Activated T-cell treated with anti-CD3 and anti-CD28 coated beads, Interleukin-2, amount 50 U/mL, for 4 hours (primary cell): Measurements from ENCODE around the gene SYDE2. TPM values are rescaled to one million over a fixed set of nuclear protein-coding genes. Genes with fewer than 3 reads are reported as not detected.
A peak's percentile ranks its signal among the peaks of the same experiment; 100 is the strongest.
"Not testable (repeated sequence)": the region's sequence is repeated elsewhere in the genome, so short reads cannot be mapped to it uniquely, and the experiment has no call there.

ENCODE experiments used
- ATAC-seq, 2 donors: fragments of 200-7000 bp; cut with Tn5 transposase; one replicate each; pipeline ENCODE4 v1.10.0; 2021
- DNase-seq: peaks from one replicate; pipeline ENCODE4 v3.0.0-alpha.2; 2020
- H3K27me3 Mint-ChIP-seq: one replicate; pipeline ENCODE4 v1.8.0; 2021; ENCODE audit warnings: low read depth, mixed read lengths
- H3K36me3 Mint-ChIP-seq: one replicate; pipeline ENCODE4 v1.8.0; 2022; ENCODE audit warnings: mixed read lengths; ENCODE audit not compliant: insufficient read depth
- H3K4me1 Mint-ChIP-seq: one replicate; pipeline ENCODE4 v1.8.0; 2021; ENCODE audit warnings: low read depth, mixed read lengths
- H3K4me3 Mint-ChIP-seq: one replicate; pipeline ENCODE4 v1.8.0; 2021; ENCODE audit warnings: mild to moderate bottlenecking, moderate library complexity, mixed read lengths
- H3K9me3 Mint-ChIP-seq: one replicate; pipeline ENCODE4 v1.8.0; 2021; ENCODE audit warnings: mixed read lengths
- total RNA-seq, 3 donors: library from RNA; stranded (reverse); gene quantifications; one replicate each; pipeline ENCODE4 v1.2.1, GENCODE V29; 2021

SYDE2 gene
- total RNA-seq, 3 donors from 2014 or later, result 2.2 to 4.3 (median 3.6) TPM

- Mint-ChIP-seq H3K4me3 (no peak overlapping the region), H3K4me1 (peaks cover 35% of the 10 kb centered on the region), H3K9me3 (no peaks in the 10 kb centered on the region), H3K27me3 (peaks cover 20% of the 10 kb centered on the region), H3K36me3 (peaks cover 2% of the 10 kb centered on the region)
- DNase-seq (no peak), ATAC-seq (no peak)
Observed at GRCh38 chr1:85198864-85199263, 2.0 kb downstream of the SYDE2 start.

GRCh38 chr1:85196358-85196757 lies 4.5 kb downstream of the SYDE2 start:
- ATAC-seq (no peak), DNase-seq (no peak)
- H3K4me3 Mint-ChIP-seq, result no peak overlapping the region
- peaks cover 11% of the 10 kb centered on the region for H3K27me3 Mint-ChIP-seq
- peaks cover 28% of the 10 kb centered on the region for H3K4me1 Mint-ChIP-seq
- H3K9me3 Mint-ChIP-seq, result no peaks in the 10 kb centered on the region
- peaks cover 2% of the 10 kb centered on the region for H3K36me3 Mint-ChIP-seq

GRCh38 chr1:85195703-85196102 lies 5.1 kb downstream of the SYDE2 start:
- Mint-ChIP-seq H3K4me3 (no peak overlapping the region), H3K36me3 (peaks cover 2% of the 10 kb centered on the region), H3K27me3 (peaks cover 11% of the 10 kb centered on the region), H3K4me1 (peaks cover 28% of the 10 kb centered on the region), H3K9me3 (no peaks in the 10 kb centered on the region)
- ATAC-seq (no peak), DNase-seq (no peak)

GRCh38 chr1:85192129-85192528 lies 8.7 kb downstream of the SYDE2 start:
- H3K4me3 Mint-ChIP-seq, H3K4me1 Mint-ChIP-seq, DNase-seq, ATAC-seq, H3K36me3 Mint-ChIP-seq, H3K27me3 Mint-ChIP-seq, H3K9me3 Mint-ChIP-seq: not testable (repeated sequence)

GRCh38 chr1:85189120-85189519 lies 11.7 kb downstream of the SYDE2 start:
- ATAC-seq (no peak), DNase-seq (no peak)
- Mint-ChIP-seq H3K9me3 (peaks cover 6% of the 10 kb centered on the region), H3K4me1 (no peaks in the 10 kb centered on the region), H3K36me3 (peaks cover 5% of the 10 kb centered on the region), H3K4me3 (no peak overlapping the region), H3K27me3 (no peaks in the 10 kb centered on the region)

- no peak for ATAC-seq
- H3K9me3 Mint-ChIP-seq, result peaks cover 6% of the 10 kb centered on the region
- H3K36me3 Mint-ChIP-seq, result peaks cover 5% of the 10 kb centered on the region
- H3K4me1 Mint-ChIP-seq, result no peaks in the 10 kb centered on the region
- DNase-seq, result no peak
- no peaks in the 10 kb centered on the region for H3K27me3 Mint-ChIP-seq
- no peak overlapping the region for H3K4me3 Mint-ChIP-seq
Observed at GRCh38 chr1:85188530-85188929, 12.3 kb downstream of the SYDE2 start.

- H3K9me3 Mint-ChIP-seq, H3K4me3 Mint-ChIP-seq, ATAC-seq, H3K36me3 Mint-ChIP-seq, H3K4me1 Mint-ChIP-seq, DNase-seq, H3K27me3 Mint-ChIP-seq: not testable (repeated sequence)
Observed at GRCh38 chr1:85187021-85187420, 13.8 kb downstream of the SYDE2 start.

GRCh38 chr1:85184245-85184644 lies 16.6 kb downstream of the SYDE2 start:
- peaks cover 10% of the 10 kb centered on the region for H3K4me1 Mint-ChIP-seq
- peaks cover 9% of the 10 kb centered on the region for H3K36me3 Mint-ChIP-seq
- no peak for ATAC-seq
- H3K9me3 Mint-ChIP-seq, result peaks cover 6% of the 10 kb centered on the region
- no peaks in the 10 kb centered on the region for H3K27me3 Mint-ChIP-seq
- no peak overlapping the region for H3K4me3 Mint-ChIP-seq
- no peak for DNase-seq

- Mint-ChIP-seq H3K4me3 (no peak overlapping the region), H3K27me3 (no peaks in the 10 kb centered on the region), H3K9me3 (no peaks in the 10 kb centered on the region), H3K36me3 (peaks cover 4% of the 10 kb centered on the region), H3K4me1 (peaks cover 14% of the 10 kb centered on the region)
- DNase-seq (no peak), ATAC-seq (no peak)
Observed at GRCh38 chr1:85182700-85183099, 18.1 kb downstream of the SYDE2 start.

GRCh38 chr1:85180869-85181268 lies 19.9 kb downstream of the SYDE2 start:
- peaks cover 8% of the 10 kb centered on the region for H3K36me3 Mint-ChIP-seq
- DNase-seq (no peak), ATAC-seq (no peak)
- no peaks in the 10 kb centered on the region for H3K9me3 Mint-ChIP-seq
- no peaks in the 10 kb centered on the region for H3K27me3 Mint-ChIP-seq
- peaks cover 14% of the 10 kb centered on the region for H3K4me1 Mint-ChIP-seq
- no peak overlapping the region for H3K4me3 Mint-ChIP-seq

- DNase-seq (no peak), ATAC-seq (peak; percentile 93 to 96)
- H3K27me3 Mint-ChIP-seq, result no peaks in the 10 kb centered on the region
- peaks cover 8% of the 10 kb centered on the region for H3K36me3 Mint-ChIP-seq
- peaks cover 14% of the 10 kb centered on the region for H3K4me1 Mint-ChIP-seq
- H3K4me3 Mint-ChIP-seq, result peak overlapping the region; percentile 46
- H3K9me3 Mint-ChIP-seq, result no peaks in the 10 kb centered on the region
Observed at GRCh38 chr1:85179522-85179921, 21.3 kb downstream of the SYDE2 start.

GRCh38 chr1:85178396-85178795 lies 22.4 kb downstream of the SYDE2 start:
- DNase-seq (no peak), ATAC-seq (no peak)
- Mint-ChIP-seq H3K36me3 (peaks cover 8% of the 10 kb centered on the region), H3K4me3 (no peak overlapping the region), H3K27me3 (no peaks in the 10 kb centered on the region), H3K9me3 (no peaks in the 10 kb centered on the region), H3K4me1 (peaks cover 14% of the 10 kb centered on the region)

- H3K27me3 Mint-ChIP-seq, result peaks cover 2% of the 10 kb centered on the region
- no peak overlapping the region for H3K4me3 Mint-ChIP-seq
- H3K9me3 Mint-ChIP-seq, result no peaks in the 10 kb centered on the region
- peaks cover 4% of the 10 kb centered on the region for H3K36me3 Mint-ChIP-seq
- peaks cover 22% of the 10 kb centered on the region for H3K4me1 Mint-ChIP-seq
- DNase-seq (no peak), ATAC-seq (no peak)
Observed at GRCh38 chr1:85174503-85174902, 26.3 kb downstream of the SYDE2 start.

GRCh38 chr1:85172684-85173337 lies 28.0 kb downstream of the SYDE2 start:
- DNase-seq, result no peak
- Mint-ChIP-seq H3K4me1 (peaks cover 14% of the 10 kb centered on the region), H3K4me3 (no peak overlapping the region), H3K36me3 (peaks cover 7% of the 10 kb centered on the region), H3K9me3 (no peaks in the 10 kb centered on the region), H3K27me3 (peaks cover 2% of the 10 kb centered on the region)
- ATAC-seq, result no peak

GRCh38 chr1:85171721-85172120 lies 29.1 kb downstream of the SYDE2 start:
- no peak overlapping the region for H3K4me3 Mint-ChIP-seq
- H3K9me3 Mint-ChIP-seq, result no peaks in the 10 kb centered on the region
- H3K4me1 Mint-ChIP-seq, result peaks cover 14% of the 10 kb centered on the region
- ATAC-seq, result no peak
- DNase-seq, result no peak
- H3K36me3 Mint-ChIP-seq, result peaks cover 5% of the 10 kb centered on the region
- H3K27me3 Mint-ChIP-seq, result peaks cover 2% of the 10 kb centered on the region
